ENCODE data around the gene ZNF792.

Gene ZNF792

DNA sequence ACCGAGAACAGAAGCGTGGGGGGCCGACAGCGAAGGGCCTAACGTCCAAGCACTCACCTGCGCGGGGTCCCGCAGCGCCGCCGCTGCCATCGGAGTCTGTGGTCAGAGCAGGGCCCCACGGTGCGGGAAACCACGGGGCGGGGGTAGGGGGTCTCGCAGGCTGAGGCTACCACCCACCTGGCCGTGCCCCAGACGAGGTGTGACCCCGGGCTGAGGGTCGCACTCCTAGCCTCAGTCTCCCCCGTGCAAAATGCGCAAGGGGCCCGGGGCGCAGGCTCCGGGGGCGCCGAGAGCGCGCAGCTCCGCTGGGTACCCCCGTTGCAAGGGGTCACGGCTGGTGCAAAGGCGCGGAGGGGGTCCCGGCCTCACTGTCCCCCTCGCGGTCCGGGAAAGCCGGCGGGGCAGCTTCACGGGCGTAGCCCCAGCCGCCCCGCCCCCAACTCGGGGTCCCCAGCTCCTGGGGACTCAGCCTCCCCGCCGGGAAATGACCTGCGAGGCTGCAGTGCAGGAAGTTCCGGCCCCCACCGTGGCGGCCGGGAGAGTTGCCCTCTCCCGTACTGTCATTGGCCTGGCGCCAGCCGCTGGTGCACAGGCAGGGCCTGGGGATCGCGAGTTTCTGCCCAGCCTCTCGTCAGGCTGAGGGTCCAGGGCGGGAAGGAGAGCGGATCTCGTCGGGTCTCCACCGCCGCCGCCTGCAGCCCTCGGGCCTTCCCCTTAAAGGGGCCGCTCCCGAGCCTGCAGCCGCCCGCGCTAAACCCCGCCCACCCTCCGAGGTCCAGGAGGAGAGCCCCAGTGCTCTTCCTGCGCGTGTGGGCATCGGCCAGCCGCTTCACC, at the start of gene ZNF792:
Gene ZNF792, minus strand, starts transcription at position 657 of the 834 bp plus-strand sequence. Its CDS starts 567 bp downstream, at position 90.
- H3K4me1 ChIP-seq (ENCODE audit: low read length): peaks cover 9% of the 10 kb centered on the region
- peak within 1 kb of the TSS; percentile 94 for H2AFZ ChIP-seq (ENCODE audit: low read depth, low read length)
- H3K79me2 ChIP-seq (ENCODE audit: low read length): peaks cover 18% of the 10 kb centered on the region
- H3K4me3 ChIP-seq (ENCODE audit: low read length): peak within 1 kb of the TSS; percentile 87
- 0 out of 2 replicates have a peak within 1 kb of the TSS, but pooled peaks have one; percentile 9 for H3K27ac ChIP-seq (ENCODE audit: low read length)
- peaks cover 18% of the 10 kb centered on the region for H3K36me3 ChIP-seq (replicated peaks; ENCODE audit: low read depth, low read length)
- H3K9me3 ChIP-seq (ENCODE audit: insufficient read depth, low read length): peaks cover 22% of the 10 kb centered on the region
- no peaks in the 10 kb centered on the region; the same call in 1 of the 2 replicates for H3K27me3 ChIP-seq (ENCODE audit: low read depth, low read length)
- H4K20me1 ChIP-seq (ENCODE audit: insufficient read depth, low read length): no peaks in the 10 kb centered on the region
- no peak for TF ChIP-seq EZH2phosphoT487 (IDR thresholded peaks at IDR 0.05; ENCODE audit: low read depth)
- TF ChIP-seq, protein P1, sequence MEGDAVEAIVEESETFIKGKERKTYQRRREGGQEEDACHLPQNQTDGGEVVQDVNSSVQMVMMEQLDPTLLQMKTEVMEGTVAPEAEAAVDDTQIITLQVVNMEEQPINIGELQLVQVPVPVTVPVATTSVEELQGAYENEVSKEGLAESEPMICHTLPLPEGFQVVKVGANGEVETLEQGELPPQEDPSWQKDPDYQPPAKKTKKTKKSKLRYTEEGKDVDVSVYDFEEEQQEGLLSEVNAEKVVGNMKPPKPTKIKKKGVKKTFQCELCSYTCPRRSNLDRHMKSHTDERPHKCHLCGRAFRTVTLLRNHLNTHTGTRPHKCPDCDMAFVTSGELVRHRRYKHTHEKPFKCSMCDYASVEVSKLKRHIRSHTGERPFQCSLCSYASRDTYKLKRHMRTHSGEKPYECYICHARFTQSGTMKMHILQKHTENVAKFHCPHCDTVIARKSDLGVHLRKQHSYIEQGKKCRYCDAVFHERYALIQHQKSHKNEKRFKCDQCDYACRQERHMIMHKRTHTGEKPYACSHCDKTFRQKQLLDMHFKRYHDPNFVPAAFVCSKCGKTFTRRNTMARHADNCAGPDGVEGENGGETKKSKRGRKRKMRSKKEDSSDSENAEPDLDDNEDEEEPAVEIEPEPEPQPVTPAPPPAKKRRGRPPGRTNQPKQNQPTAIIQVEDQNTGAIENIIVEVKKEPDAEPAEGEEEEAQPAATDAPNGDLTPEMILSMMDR (IDR thresholded peaks at IDR 0.05; ENCODE audit: low read depth, low read length): no peak
- peak within 1 kb of the TSS; percentile 92 for H3K4me2 ChIP-seq (ENCODE audit: low read length)
- H3K9ac ChIP-seq (ENCODE audit: low read length): peak within 1 kb of the TSS; percentile 76

DNA sequence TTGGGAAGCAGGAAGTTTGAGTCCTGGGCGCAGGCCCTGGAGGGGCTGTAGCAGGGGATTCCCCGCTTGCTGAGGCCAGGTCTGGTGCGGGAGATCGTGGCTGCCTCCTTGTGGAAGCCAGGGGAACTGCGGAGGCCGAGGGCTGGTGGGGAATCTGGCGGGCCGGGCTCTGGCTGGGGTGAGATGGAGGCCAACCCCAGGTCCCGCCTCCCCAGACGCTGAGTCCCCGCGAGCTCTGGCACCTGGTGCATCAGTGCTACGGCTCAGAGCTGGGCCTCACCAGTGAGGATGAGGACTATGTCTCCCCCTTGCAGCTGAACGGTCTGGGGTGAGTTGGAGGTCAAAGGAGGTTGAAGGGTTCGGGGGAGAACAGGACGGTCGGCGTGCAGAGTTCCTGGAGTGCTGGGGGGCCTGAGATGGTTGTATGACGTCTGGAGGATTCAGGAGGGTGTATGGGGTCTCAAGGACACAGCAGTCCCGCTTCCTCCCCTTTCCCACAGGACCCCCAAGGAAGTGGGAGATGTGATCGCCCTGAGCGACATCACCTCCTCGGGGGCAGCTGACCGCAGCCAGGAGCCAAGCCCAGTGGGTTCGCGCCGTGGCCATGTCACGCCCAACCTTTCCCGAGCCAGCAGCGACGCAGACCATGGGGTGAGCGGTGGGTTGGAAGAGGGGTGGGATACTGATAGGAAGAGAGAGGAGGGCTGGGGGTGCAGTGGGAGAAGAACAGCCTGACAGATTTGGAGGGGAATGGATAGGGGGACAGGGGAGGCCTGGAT, 49.2 kb upstream of the ZNF792 start:
- Histone ChIP-seq H3K4me1 (ENCODE audit: low read length) (peaks cover 16% of the 10 kb centered on the region), H3K9ac (ENCODE audit: low read length) (no peak overlapping the region), H3K27me3 (ENCODE audit: low read depth, low read length) (no peaks in the 10 kb centered on the region), H3K79me2 (ENCODE audit: low read length) (no peaks in the 10 kb centered on the region), H3K36me3 (replicated peaks; ENCODE audit: low read depth, low read length) (peaks cover 55% of the 10 kb centered on the region), H2AFZ (ENCODE audit: low read depth, low read length) (no peak overlapping the region), H3K9me3 (ENCODE audit: insufficient read depth, low read length) (no peaks in the 10 kb centered on the region), H3K27ac (ENCODE audit: low read length) (no peak overlapping the region), H3K4me3 (ENCODE audit: low read length) (no peak overlapping the region), H4K20me1 (ENCODE audit: insufficient read depth, low read length) (no peaks in the 10 kb centered on the region), H3K4me2 (ENCODE audit: low read length) (no peak overlapping the region)
- TF ChIP-seq, protein P1 (IDR thresholded peaks at IDR 0.05; ENCODE audit: low read depth, low read length): peak; percentile 93
- no peak for TF ChIP-seq EZH2phosphoT487 (IDR thresholded peaks at IDR 0.05; ENCODE audit: low read depth)

DNA sequence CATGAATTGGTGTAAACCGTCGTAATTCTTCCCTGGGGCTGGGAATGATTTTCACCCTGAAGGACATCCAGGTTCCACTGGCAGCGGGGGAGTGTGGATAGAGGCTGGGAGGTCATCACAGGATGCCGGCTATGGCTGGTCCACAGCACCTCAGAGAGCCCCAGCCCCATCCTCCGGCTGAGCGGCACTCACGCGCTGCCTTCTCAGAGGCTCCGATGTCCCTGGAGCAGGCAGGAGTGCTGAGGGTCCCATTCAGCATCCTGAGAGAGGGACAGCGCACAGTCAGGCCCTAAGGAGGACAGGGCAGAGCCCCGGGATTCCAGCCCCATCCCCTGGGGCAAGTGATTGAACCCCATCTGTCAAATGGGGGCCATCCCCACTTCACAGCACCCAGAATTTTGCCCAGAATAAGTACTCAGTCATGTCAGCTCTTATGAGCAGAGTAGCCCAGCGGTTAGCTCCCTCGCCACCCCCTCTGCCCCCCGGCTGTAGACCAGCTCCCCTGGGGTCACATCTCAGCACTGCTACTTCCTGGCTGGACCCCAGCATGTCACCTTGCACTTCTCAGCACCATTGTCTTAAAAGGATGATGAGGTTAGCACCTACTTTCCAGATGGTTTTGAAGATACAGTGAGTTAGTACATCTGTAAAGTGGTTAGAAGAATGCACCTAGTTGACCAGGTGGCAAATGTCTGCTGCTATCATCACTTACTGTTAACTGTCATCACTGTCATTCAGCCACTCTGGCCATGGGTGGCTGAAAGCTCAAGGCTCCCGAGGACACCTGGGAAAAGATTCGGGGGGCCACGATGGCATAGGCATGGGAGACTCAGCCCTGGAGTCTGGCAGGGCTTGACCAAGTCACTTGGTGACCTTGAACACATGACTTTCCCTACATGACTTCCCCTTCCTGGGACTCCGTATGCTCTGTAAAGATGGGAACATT, 48.0 kb upstream of the ZNF792 start:
- H3K4me3 ChIP-seq (ENCODE audit: low read length): no peak overlapping the region
- H3K9ac ChIP-seq (ENCODE audit: low read length): no peak overlapping the region
- no peak overlapping the region for H3K4me2 ChIP-seq (ENCODE audit: low read length)
- peaks cover 2% of the 10 kb centered on the region; the same call in 1 of the 2 replicates for H3K79me2 ChIP-seq (ENCODE audit: low read length)
- H3K27ac ChIP-seq (ENCODE audit: low read length): no peak overlapping the region
- peaks cover 9% of the 10 kb centered on the region for H3K4me1 ChIP-seq (ENCODE audit: low read length)
- no peaks in the 10 kb centered on the region for H3K27me3 ChIP-seq (ENCODE audit: low read depth, low read length)
- no peak for TF ChIP-seq EZH2phosphoT487 (IDR thresholded peaks at IDR 0.05; ENCODE audit: low read depth)
- TF ChIP-seq, protein P1 (IDR thresholded peaks at IDR 0.05; ENCODE audit: low read depth, low read length): no peak
- H3K9me3 ChIP-seq (ENCODE audit: insufficient read depth, low read length): no peaks in the 10 kb centered on the region
- peaks cover 52% of the 10 kb centered on the region for H3K36me3 ChIP-seq (replicated peaks; ENCODE audit: low read depth, low read length)
- H4K20me1 ChIP-seq (ENCODE audit: insufficient read depth, low read length): no peaks in the 10 kb centered on the region
- no peak overlapping the region for H2AFZ ChIP-seq (ENCODE audit: low read depth, low read length)

All from OCI-LY3 (cell line).